ENCODE data around the gene CLCNKB. TPM values are rescaled to one million over a fixed set of nuclear protein-coding genes. Genes with fewer than 3 reads are reported as not detected.

The CLCNKB gene
- total and polyA plus RNA-seq, 2 experiments from 2014 or later = 1.3 to 1.9 TPM

DNA sequence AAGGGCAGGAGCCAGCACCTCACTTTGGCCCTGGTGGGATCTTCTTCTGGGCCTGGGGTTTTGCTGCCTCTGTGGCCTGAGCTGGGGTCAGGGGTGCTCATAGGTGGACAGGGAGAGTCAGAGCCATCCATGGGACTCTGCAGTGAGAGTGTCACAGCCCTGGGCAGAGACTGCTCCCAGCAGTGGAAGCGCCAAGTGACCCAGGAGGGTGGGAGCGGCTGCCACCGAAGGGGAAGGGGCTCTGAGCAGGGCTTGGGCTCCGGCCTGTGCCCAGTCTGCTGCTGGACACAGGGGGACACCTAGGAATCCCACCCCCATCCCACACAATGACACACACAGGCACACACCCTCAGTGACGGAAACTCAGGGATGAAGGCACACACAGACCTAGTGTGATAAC lies 368 bp downstream of the CLCNKB start:
- Histone ChIP-seq H3K4me1 (ENCODE audit: insufficient read depth) (no peaks in the 10 kb centered on the region), H3K27ac (ENCODE audit: low read depth) (no peak overlapping the region), H3K79me2 (replicated peaks; ENCODE audit: insufficient read depth) (no peaks in the 10 kb centered on the region), H4K20me1 (replicated peaks; ENCODE audit: insufficient read depth) (no peaks in the 10 kb centered on the region), H3K4me2 (no peak overlapping the region), H3K4me3 (no peak overlapping the region), H3K9me2 (ENCODE audit: insufficient read depth) (no peaks in the 10 kb centered on the region), H3K36me3 (ENCODE audit: insufficient read depth) (no peaks in the 10 kb centered on the region), H2AFZ (no peak overlapping the region), H3K27me3 (ENCODE audit: insufficient read depth) (no peaks in the 10 kb centered on the region), H3F3A (replicated peaks; ENCODE audit: low read depth) (no peaks in the 10 kb centered on the region)
- H3K27ac Mint-ChIP-seq = no peak overlapping the region
- no peak for DNase-seq (ENCODE audit: low spot score)
- ATAC-seq = no peak
- no peak overlapping the region for H3K4me3 Mint-ChIP-seq
- H3K4me1 Mint-ChIP-seq = peaks cover 6% of the 10 kb centered on the region; the same call in 2 of the 3 replicates
- H3K9me3 Mint-ChIP-seq = no peaks in the 10 kb centered on the region
- TF ChIP-seq EZH2 (IDR thresholded peaks at IDR 0.05; ENCODE audit: low read depth, unreplicated experiment) (no peak), ZNF114 (CRISPR knock-in tag; IDR thresholded peaks at IDR 0.05) (no peak), CREB1 (CRISPR knock-in tag; IDR thresholded peaks at IDR 0.05; ENCODE audit: low read depth) (no peak), STAT1 (IDR thresholded peaks at IDR 0.05; ENCODE audit: unreplicated experiment) (no peak), ZNF331 (CRISPR knock-in tag; IDR thresholded peaks at IDR 0.05; ENCODE audit: low read depth) (no peak), NANOG (IDR thresholded peaks at IDR 0.05; ENCODE audit: borderline replicate concordance) (no peak), JUNB (IDR thresholded peaks at IDR 0.05; ENCODE audit: unreplicated experiment) (no peak), POLR2AphosphoS5 (IDR thresholded peaks at IDR 0.05; ENCODE audit: low read depth) (no peak), EZH2phosphoT487 (IDR thresholded peaks at IDR 0.05; ENCODE audit: unreplicated experiment) (no peak)
- TF ChIP-seq, protein P1, sequence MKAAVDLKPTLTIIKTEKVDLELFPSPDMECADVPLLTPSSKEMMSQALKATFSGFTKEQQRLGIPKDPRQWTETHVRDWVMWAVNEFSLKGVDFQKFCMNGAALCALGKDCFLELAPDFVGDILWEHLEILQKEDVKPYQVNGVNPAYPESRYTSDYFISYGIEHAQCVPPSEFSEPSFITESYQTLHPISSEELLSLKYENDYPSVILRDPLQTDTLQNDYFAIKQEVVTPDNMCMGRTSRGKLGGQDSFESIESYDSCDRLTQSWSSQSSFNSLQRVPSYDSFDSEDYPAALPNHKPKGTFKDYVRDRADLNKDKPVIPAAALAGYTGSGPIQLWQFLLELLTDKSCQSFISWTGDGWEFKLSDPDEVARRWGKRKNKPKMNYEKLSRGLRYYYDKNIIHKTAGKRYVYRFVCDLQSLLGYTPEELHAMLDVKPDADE (IDR thresholded peaks at IDR 0.05) = no peak
- TF ChIP-seq, protein P2, sequence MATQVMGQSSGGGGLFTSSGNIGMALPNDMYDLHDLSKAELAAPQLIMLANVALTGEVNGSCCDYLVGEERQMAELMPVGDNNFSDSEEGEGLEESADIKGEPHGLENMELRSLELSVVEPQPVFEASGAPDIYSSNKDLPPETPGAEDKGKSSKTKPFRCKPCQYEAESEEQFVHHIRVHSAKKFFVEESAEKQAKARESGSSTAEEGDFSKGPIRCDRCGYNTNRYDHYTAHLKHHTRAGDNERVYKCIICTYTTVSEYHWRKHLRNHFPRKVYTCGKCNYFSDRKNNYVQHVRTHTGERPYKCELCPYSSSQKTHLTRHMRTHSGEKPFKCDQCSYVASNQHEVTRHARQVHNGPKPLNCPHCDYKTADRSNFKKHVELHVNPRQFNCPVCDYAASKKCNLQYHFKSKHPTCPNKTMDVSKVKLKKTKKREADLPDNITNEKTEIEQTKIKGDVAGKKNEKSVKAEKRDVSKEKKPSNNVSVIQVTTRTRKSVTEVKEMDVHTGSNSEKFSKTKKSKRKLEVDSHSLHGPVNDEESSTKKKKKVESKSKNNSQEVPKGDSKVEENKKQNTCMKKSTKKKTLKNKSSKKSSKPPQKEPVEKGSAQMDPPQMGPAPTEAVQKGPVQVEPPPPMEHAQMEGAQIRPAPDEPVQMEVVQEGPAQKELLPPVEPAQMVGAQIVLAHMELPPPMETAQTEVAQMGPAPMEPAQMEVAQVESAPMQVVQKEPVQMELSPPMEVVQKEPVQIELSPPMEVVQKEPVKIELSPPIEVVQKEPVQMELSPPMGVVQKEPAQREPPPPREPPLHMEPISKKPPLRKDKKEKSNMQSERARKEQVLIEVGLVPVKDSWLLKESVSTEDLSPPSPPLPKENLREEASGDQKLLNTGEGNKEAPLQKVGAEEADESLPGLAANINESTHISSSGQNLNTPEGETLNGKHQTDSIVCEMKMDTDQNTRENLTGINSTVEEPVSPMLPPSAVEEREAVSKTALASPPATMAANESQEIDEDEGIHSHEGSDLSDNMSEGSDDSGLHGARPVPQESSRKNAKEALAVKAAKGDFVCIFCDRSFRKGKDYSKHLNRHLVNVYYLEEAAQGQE (IDR thresholded peaks at IDR 0.05; ENCODE audit: unreplicated experiment) = no peak
- TF ChIP-seq, protein P3, sequence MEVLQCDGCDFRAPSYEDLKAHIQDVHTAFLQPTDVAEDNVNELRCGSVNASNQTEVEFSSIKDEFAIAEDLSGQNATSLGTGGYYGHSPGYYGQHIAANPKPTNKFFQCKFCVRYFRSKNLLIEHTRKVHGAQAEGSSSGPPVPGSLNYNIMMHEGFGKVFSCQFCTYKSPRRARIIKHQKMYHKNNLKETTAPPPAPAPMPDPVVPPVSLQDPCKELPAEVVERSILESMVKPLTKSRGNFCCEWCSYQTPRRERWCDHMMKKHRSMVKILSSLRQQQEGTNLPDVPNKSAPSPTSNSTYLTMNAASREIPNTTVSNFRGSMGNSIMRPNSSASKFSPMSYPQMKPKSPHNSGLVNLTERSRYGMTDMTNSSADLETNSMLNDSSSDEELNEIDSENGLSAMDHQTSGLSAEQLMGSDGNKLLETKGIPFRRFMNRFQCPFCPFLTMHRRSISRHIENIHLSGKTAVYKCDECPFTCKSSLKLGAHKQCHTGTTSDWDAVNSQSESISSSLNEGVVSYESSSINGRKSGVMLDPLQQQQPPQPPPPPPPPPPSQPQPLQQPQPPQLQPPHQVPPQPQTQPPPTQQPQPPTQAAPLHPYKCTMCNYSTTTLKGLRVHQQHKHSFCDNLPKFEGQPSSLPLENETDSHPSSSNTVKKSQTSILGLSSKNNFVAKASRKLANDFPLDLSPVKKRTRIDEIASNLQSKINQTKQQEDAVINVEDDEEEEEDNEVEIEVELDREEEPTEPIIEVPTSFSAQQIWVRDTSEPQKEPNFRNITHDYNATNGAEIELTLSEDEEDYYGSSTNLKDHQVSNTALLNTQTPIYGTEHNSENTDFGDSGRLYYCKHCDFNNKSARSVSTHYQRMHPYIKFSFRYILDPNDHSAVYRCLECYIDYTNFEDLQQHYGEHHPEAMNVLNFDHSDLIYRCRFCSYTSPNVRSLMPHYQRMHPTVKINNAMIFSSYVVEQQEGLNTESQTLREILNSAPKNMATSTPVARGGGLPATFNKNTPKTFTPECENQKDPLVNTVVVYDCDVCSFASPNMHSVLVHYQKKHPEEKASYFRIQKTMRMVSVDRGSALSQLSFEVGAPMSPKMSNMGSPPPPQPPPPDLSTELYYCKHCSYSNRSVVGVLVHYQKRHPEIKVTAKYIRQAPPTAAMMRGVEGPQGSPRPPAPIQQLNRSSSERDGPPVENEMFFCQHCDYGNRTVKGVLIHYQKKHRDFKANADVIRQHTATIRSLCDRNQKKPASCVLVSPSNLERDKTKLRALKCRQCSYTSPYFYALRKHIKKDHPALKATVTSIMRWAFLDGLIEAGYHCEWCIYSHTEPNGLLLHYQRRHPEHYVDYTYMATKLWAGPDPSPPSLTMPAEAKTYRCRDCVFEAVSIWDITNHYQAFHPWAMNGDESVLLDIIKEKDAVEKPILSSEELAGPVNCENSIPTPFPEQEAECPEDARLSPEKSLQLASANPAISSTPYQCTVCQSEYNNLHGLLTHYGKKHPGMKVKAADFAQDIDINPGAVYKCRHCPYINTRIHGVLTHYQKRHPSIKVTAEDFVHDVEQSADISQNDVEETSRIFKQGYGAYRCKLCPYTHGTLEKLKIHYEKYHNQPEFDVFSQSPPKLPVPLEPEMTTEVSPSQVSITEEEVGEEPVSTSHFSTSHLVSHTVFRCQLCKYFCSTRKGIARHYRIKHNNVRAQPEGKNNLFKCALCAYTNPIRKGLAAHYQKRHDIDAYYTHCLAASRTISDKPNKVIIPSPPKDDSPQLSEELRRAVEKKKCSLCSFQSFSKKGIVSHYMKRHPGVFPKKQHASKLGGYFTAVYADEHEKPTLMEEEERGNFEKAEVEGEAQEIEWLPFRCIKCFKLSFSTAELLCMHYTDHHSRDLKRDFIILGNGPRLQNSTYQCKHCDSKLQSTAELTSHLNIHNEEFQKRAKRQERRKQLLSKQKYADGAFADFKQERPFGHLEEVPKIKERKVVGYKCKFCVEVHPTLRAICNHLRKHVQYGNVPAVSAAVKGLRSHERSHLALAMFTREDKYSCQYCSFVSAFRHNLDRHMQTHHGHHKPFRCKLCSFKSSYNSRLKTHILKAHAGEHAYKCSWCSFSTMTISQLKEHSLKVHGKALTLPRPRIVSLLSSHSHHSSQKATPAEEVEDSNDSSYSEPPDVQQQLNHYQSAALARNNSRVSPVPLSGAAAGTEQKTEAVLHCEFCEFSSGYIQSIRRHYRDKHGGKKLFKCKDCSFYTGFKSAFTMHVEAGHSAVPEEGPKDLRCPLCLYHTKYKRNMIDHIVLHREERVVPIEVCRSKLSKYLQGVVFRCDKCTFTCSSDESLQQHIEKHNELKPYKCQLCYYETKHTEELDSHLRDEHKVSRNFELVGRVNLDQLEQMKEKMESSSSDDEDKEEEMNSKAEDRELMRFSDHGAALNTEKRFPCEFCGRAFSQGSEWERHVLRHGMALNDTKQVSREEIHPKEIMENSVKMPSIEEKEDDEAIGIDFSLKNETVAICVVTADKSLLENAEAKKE (CRISPR knock-in tag; IDR thresholded peaks at IDR 0.05) = no peak
- TF ChIP-seq, protein P4, sequence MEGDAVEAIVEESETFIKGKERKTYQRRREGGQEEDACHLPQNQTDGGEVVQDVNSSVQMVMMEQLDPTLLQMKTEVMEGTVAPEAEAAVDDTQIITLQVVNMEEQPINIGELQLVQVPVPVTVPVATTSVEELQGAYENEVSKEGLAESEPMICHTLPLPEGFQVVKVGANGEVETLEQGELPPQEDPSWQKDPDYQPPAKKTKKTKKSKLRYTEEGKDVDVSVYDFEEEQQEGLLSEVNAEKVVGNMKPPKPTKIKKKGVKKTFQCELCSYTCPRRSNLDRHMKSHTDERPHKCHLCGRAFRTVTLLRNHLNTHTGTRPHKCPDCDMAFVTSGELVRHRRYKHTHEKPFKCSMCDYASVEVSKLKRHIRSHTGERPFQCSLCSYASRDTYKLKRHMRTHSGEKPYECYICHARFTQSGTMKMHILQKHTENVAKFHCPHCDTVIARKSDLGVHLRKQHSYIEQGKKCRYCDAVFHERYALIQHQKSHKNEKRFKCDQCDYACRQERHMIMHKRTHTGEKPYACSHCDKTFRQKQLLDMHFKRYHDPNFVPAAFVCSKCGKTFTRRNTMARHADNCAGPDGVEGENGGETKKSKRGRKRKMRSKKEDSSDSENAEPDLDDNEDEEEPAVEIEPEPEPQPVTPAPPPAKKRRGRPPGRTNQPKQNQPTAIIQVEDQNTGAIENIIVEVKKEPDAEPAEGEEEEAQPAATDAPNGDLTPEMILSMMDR (conservative IDR thresholded peaks at IDR 0.05; ENCODE audit: low read depth in 2 of 2) = no peak
- H3K36me3 Mint-ChIP-seq (ENCODE audit: low read depth) = no peaks in the 10 kb centered on the region
- H3K27me3 Mint-ChIP-seq (ENCODE audit: insufficient read depth, low read depth, poor library complexity) = peaks cover 5% of the 10 kb centered on the region
